HG03066 (cell line): ENCODE measurements around the gene RAB3IL1.
"Not testable (repeated sequence)": the region's sequence is repeated elsewhere in the genome, so short reads cannot be mapped to it uniquely, and the experiment has no call there.

Source experiments
- ATAC-seq: cut with Tn5 transposase; IDR thresholded peaks from one replicate; pipeline ENCODE4 v1.9.1; 2021; ENCODE audit warnings: low read depth; ENCODE audit not compliant: unreplicated experiment

The RAB3IL1 gene

GRCh38 chr11:61954106-61954850, 36.9 kb upstream of the RAB3IL1 start:
- no peak for ATAC-seq

- not testable (repeated sequence) for ATAC-seq
Measured at GRCh38 chr11:61953632-61954031, 36.3 kb upstream of the RAB3IL1 start.

- ATAC-seq, result no peak
Measured at GRCh38 chr11:61952882-61953281, 35.5 kb upstream of the RAB3IL1 start.

- ATAC-seq, result no peak
Measured at GRCh38 chr11:61951484-61952135, 34.2 kb upstream of the RAB3IL1 start.

GRCh38 chr11:61950035-61950547, 32.7 kb upstream of the RAB3IL1 start, which contains the start of gene BEST1:
Gene BEST1, plus strand, starts transcription at chr11:61950351. Its CDS starts 1,456 bp downstream, at chr11:61951807.
- ATAC-seq, result no peak

GRCh38 chr11:61949169-61950034, 32.0 kb upstream of the RAB3IL1 start:
- ATAC-seq, result no peak

GRCh38 chr11:61948505-61948904, 31.1 kb upstream of the RAB3IL1 start:
- ATAC-seq, result no peak

GRCh38 chr11:61947486-61948210, 30.3 kb upstream of the RAB3IL1 start:
- ATAC-seq, result no peak

GRCh38 chr11:61946894-61947293, 29.5 kb upstream of the RAB3IL1 start:
- no peak for ATAC-seq

GRCh38 chr11:61945191-61945590, 27.8 kb upstream of the RAB3IL1 start:
- no peak for ATAC-seq

- ATAC-seq, result no peak
Measured at GRCh38 chr11:61940466-61940865, 23.1 kb upstream of the RAB3IL1 start.

- ATAC-seq, result no peak
Measured at GRCh38 chr11:61935861-61936260, 18.5 kb upstream of the RAB3IL1 start.

- no peak for ATAC-seq
Measured at GRCh38 chr11:61930933-61931332, 13.6 kb upstream of the RAB3IL1 start.

GRCh38 chr11:61928606-61929005, 11.2 kb upstream of the RAB3IL1 start:
- no peak for ATAC-seq

- no peak for ATAC-seq
Measured at GRCh38 chr11:61927501-61927900, 10.1 kb upstream of the RAB3IL1 start.

- ATAC-seq, result no peak
Measured at GRCh38 chr11:61926235-61926634, 8.9 kb upstream of the RAB3IL1 start.

GRCh38 chr11:61925736-61926135, 8.4 kb upstream of the RAB3IL1 start:
- ATAC-seq, result no peak

GRCh38 chr11:61924064-61924455, 6.7 kb upstream of the RAB3IL1 start:
- no peak for ATAC-seq

- no peak for ATAC-seq
Measured at GRCh38 chr11:61923166-61924063, 6.0 kb upstream of the RAB3IL1 start.
